ENCODE results near the gene MPST. TPM values are rescaled to one million over a fixed set of nuclear protein-coding genes. Genes with fewer than 3 reads are reported as not detected.

MPST gene
- total RNA-seq, 2 experiments from 2014 or later: 61.8 to 124 TPM

- TF ChIP-seq CTCF (conservative IDR thresholded peaks at IDR 0.05; ENCODE audit: low read length) (no peak), EZH2phosphoT487 (IDR thresholded peaks at IDR 0.05; ENCODE audit: borderline replicate concordance, low read depth, low read length) (no peak)
Measured at GRCh38 chr22:37054056-37054395, 34.5 kb downstream of the MPST start.

GRCh38 chr22:37054600-37055365 lies 35.2 kb downstream of the MPST start:
- H3K36me3 ChIP-seq (ENCODE audit: insufficient read depth, low read length): no peaks in the 10 kb centered on the region
- H3K4me1 ChIP-seq (ENCODE audit: insufficient read depth, low read length, poor library complexity, severe bottlenecking): peaks cover 13% of the 10 kb centered on the region
- H3K9me3 ChIP-seq (ENCODE audit: low read length): no peaks in the 10 kb centered on the region
- TF ChIP-seq EZH2phosphoT487 (IDR thresholded peaks at IDR 0.05; ENCODE audit: borderline replicate concordance, low read depth, low read length) (no peak), CTCF (conservative IDR thresholded peaks at IDR 0.05; ENCODE audit: low read length) (no peak)
- H3K4me3 ChIP-seq (ENCODE audit: low read depth, low read length, poor library complexity, severe bottlenecking): no peak overlapping the region
- H2AFZ ChIP-seq (ENCODE audit: low read length): no peak overlapping the region
- ChIA-PET POLR2A (no interaction called here), CTCF (ENCODE audit: unreplicated experiment) (no interaction called here)
- no TSS peak for BruUV-seq (replicated peaks)
- no peak overlapping the region for H3K4me2 ChIP-seq (ENCODE audit: low read length)
- no peaks in the 10 kb centered on the region for H3K79me2 ChIP-seq (ENCODE audit: insufficient read depth, low read depth, low read length)
- intact Hi-C loops (cut with micrococcal nuclease; ENCODE audit: unreplicated experiment): no loop called here
- H3K27ac ChIP-seq (ENCODE audit: low read depth, low read length, poor library complexity, severe bottlenecking): no peak overlapping the region
- no peak for DNase-seq (ENCODE audit: low spot score)
- no peaks in the 10 kb centered on the region for H4K20me1 ChIP-seq (ENCODE audit: insufficient read depth, low read length)
- no peaks in the 10 kb centered on the region for H3K9me2 ChIP-seq (ENCODE audit: insufficient read depth, low read length)

More at GRCh38 chr22:37054056-37054395, 34.5 kb downstream of the MPST start:
- Histone ChIP-seq H3K4me3 (ENCODE audit: low read depth, low read length, poor library complexity, severe bottlenecking) (no peak overlapping the region), H3K9me3 (ENCODE audit: low read length) (no peaks in the 10 kb centered on the region), H3K27ac (ENCODE audit: low read depth, low read length, poor library complexity, severe bottlenecking) (no peak overlapping the region), H3K4me1 (ENCODE audit: insufficient read depth, low read length, poor library complexity, severe bottlenecking) (peaks cover 13% of the 10 kb centered on the region), H3K79me2 (ENCODE audit: insufficient read depth, low read depth, low read length) (no peaks in the 10 kb centered on the region), H3K9me2 (ENCODE audit: insufficient read depth, low read length) (no peaks in the 10 kb centered on the region), H2AFZ (ENCODE audit: low read length) (no peak overlapping the region), H3K36me3 (ENCODE audit: insufficient read depth, low read length) (no peaks in the 10 kb centered on the region), H3K4me2 (ENCODE audit: low read length) (no peak overlapping the region), H4K20me1 (ENCODE audit: insufficient read depth, low read length) (no peaks in the 10 kb centered on the region)
- intact Hi-C loops (cut with micrococcal nuclease; ENCODE audit: unreplicated experiment): no loop called here
- POLR2A ChIA-PET: no interaction called here
- no TSS peak for BruUV-seq (replicated peaks)
- peak; percentile 37 for DNase-seq (ENCODE audit: low spot score)
- CTCF ChIA-PET (ENCODE audit: unreplicated experiment): no interaction called here

GRCh38 chr22:37056246-37056645 lies 36.7 kb downstream of the MPST start:
- Histone ChIP-seq H4K20me1 (ENCODE audit: insufficient read depth, low read length) (no peaks in the 10 kb centered on the region), H3K4me1 (ENCODE audit: insufficient read depth, low read length, poor library complexity, severe bottlenecking) (peaks cover 13% of the 10 kb centered on the region), H3K79me2 (ENCODE audit: insufficient read depth, low read depth, low read length) (no peaks in the 10 kb centered on the region), H3K27ac (ENCODE audit: low read depth, low read length, poor library complexity, severe bottlenecking) (no peak overlapping the region), H3K9me2 (ENCODE audit: insufficient read depth, low read length) (no peaks in the 10 kb centered on the region), H3K4me3 (ENCODE audit: low read depth, low read length, poor library complexity, severe bottlenecking) (no peak overlapping the region), H3K4me2 (ENCODE audit: low read length) (no peak overlapping the region), H3K36me3 (ENCODE audit: insufficient read depth, low read length) (no peaks in the 10 kb centered on the region), H2AFZ (ENCODE audit: low read length) (no peak overlapping the region), H3K9me3 (ENCODE audit: low read length) (no peaks in the 10 kb centered on the region)
- BruUV-seq (replicated peaks): no TSS peak
- ChIA-PET CTCF (ENCODE audit: unreplicated experiment) (no interaction called here), POLR2A (interaction anchor here (0.7 kb wide), 1 partner anchor 13 kb away, joined by 4 read pairs; no protein-coding TSS in a partner anchor)
- intact Hi-C loops (cut with micrococcal nuclease; ENCODE audit: unreplicated experiment): no loop called here
- no peak for DNase-seq (ENCODE audit: low spot score)
- no peak for TF ChIP-seq EZH2phosphoT487 (IDR thresholded peaks at IDR 0.05; ENCODE audit: borderline replicate concordance, low read depth, low read length)
- no peak for TF ChIP-seq CTCF (conservative IDR thresholded peaks at IDR 0.05; ENCODE audit: low read length)
